Cardiac septum (tissue), 1 donor: ENCODE measurements around the gene GPHN. TPM values are rescaled to one million over a fixed set of nuclear protein-coding genes. Genes with fewer than 3 reads are reported as not detected.

Experiments used
- DNase-seq: peaks from one replicate; pipeline ENCODE4 v3.0.0-alpha.2; 2020; ENCODE audit warnings: low spot score
- intact Hi-C: fragments of 100-400 bp; cut with DNase I; formaldehyde crosslinking; loops from one replicate; pipeline ENCODE4 v1.14.0; 2022
- long read RNA-seq: library from polyadenylated mRNA; unstranded; transcript quantifications from one replicate; pipeline ENCODE4 v2.0.0, GENCODE V29; 2021
- total RNA-seq: library from RNA; stranded (reverse); fragmentation: NEBNext Ultra II Directional; extraction: Animal tissue kit (Norgen Biotek cat#: 25700); gene quantifications from one replicate; pipeline ENCODE4 v1.2.1, GENCODE V29; 2021
- donor health status: DM: no; HTN: no; CAD: no.

GPHN gene
- total RNA-seq = 27.7 TPM
- long read RNA-seq, full-length matches to known transcripts = 12 of 35 reads
- long read RNA-seq, partial matches to known transcripts = 4 of 35 reads
- long read RNA-seq, other reads (novel, unspliced or antisense) = 19 of 35 reads

DNA sequence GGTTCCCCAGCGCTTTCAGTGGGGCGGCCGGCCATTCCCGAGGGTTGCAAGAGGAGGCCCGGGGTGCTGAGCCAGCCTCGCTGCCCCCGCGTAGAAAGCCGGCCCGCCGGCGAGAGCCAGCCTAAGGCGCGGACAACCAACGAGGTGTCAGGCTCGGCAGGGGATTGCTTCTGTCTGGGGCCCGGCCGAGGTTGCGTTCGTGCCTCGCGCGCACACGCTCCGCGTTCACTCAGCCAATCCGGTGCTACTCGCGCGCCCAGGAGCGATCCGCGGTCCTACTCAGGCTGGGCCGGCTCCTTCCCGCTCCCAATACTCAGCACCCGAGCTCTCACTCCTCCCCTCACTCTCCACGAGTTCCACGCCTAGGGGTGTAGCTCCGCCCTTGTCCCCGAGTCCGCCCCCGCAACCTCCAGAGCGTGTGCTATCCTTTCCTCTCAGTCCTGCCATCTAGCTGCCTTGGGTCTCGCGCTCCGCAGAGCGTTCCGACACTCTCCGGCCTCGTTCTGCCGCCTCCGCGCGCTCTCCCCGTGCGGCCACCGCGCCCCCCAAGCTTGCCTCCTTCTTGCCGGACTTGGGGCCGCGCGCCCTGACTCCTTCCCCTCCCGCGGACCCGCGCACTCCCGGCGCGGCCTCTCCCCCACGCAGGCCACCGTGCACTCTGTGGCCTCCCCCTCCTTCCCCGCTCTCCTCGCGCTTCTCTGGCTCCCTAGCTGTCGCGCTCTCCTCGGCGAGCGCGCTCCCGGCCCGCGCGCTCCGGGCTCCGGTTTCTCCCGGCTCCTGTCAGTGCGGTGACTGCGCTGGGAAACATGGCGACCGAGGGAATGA, at the start of gene GPHN:
Gene GPHN, plus strand, starts transcription at position 426 of the 825 bp plus-strand sequence.
- peak; percentile 97 for DNase-seq
- intact Hi-C loops = loop anchor here (10.0 kb wide), 1 partner anchor 737 kb away; the partner anchor contains the start of gene PALS1

- intact Hi-C loops = no loop called here
- DNase-seq = no peak
Observed at GRCh38 chr14:66459603-66460002, 48.3 kb upstream of the GPHN start.

DNA sequence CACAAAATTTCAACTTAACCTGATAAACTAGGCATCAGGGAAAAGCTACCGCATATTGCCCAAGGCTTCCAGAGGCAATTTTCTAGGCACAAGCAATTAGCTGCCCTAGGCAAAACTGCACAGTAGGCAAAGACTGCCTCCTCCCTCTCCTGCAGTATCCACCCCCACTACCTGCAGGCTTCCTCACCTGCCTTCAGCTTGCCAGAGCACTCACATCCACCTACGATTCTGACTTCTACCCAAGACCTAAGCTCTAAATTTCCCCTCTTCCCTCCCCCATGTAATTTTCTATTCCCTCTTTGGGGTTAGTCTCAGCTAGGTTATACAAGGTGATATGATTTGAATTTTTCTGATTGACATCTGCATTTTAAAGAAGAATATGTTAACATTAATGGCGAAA, 43.7 kb upstream of the GPHN start:
- DNase-seq = no peak
- intact Hi-C loops = no loop called here

GRCh38 chr14:66468778-66469367, 39.1 kb upstream of the GPHN start:
- intact Hi-C loops = no loop called here
- DNase-seq = no peak

DNA sequence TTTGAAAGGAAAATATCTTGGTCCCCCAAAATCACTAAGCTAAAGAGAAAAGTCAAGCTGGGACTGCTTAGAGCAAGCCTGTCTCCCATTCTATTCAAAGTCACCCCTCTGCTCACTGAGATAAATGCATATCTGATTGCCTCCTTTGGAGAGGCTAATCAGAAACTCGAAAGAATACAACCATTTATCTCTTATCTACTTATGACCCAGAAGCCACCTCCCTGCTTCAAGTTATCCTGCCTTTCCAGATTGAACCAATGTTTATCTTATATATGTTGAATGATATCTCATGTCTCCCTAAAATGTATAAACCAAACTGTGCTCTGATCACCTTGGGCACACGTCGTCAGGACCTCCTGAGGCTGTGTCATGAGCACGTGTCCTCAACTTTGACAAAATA, 36.4 kb upstream of the GPHN start:
- intact Hi-C loops = no loop called here
- DNase-seq = no peak

- intact Hi-C loops = no loop called here
- DNase-seq = no peak
Observed at GRCh38 chr14:66472251-66472650, 35.7 kb upstream of the GPHN start.

GRCh38 chr14:66473223-66473622, 34.7 kb upstream of the GPHN start:
- intact Hi-C loops = no loop called here
- DNase-seq = no peak

DNA sequence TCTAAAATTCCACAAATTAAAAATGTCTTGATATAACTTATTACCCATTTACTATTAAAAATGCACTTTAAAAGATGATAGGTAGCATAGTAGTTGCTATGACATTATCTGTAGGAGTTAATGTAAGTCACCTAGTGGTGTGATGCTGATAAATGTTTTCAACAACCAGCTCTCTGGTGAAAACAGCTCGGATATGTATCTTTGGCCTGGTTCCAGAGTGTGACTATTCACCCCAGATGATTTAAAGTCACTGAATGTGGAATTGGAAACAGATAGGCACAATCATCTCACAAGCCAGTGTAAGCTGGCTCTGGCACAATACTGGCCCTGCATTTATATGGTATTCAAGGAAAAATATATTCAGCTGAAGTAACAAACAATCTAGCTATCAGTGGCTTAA, 31.0 kb upstream of the GPHN start:
- intact Hi-C loops = no loop called here
- no peak for DNase-seq

- DNase-seq = no peak
- intact Hi-C loops = no loop called here
Observed at GRCh38 chr14:66477567-66477966, 30.4 kb upstream of the GPHN start.

DNA sequence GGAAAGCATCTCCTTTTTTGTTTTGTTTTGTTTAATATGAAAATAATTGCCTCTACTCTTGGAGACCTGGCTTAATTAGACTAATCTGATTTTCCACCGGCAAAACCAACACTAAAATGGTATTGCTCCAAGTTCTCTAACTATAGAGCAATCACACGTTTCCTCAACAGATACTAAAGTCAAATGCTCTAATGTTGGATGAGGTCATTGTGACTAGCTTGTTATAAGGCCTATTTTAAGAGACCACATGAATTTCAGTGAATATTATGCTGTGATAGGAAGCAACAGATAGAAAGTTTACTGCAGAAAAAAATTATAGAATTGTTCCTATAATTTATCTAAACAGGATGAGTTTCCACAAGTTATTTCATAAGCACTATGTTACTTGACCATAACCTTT, 25.1 kb upstream of the GPHN start:
- intact Hi-C loops = loop anchor here (10.0 kb wide), 1 partner anchor 58 kb away; no protein-coding TSS in a partner anchor

GRCh38 chr14:66483322-66483721, 24.6 kb upstream of the GPHN start:
- intact Hi-C loops = loop anchor here (10.0 kb wide), 1 partner anchor 59 kb away; no protein-coding TSS in a partner anchor
- DNase-seq = no peak

More for the DNA sequence above, 25.1 kb upstream of the GPHN start:
- no peak for DNase-seq

DNA sequence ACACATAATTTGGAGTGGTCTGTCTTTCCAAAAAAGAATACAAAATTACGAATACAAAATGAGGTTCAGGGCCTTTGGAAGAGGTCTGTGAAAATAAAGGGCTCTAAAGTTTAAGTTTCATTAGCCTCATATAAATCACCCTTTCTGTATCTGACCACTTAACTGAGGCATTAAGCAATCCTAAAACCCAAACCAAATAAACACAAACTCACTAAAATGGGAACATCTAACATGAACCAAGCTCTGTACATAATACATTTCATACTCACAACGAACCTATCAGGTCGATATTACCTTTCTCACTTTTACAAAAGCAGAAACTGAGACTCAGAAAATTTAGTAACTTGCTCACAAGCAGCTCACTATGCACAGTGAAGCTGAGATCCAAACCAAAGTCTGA, 22.9 kb upstream of the GPHN start:
- intact Hi-C loops = loop anchor here (10.0 kb wide), 1 partner anchor 60 kb away; no protein-coding TSS in a partner anchor
- no peak for DNase-seq

DNA sequence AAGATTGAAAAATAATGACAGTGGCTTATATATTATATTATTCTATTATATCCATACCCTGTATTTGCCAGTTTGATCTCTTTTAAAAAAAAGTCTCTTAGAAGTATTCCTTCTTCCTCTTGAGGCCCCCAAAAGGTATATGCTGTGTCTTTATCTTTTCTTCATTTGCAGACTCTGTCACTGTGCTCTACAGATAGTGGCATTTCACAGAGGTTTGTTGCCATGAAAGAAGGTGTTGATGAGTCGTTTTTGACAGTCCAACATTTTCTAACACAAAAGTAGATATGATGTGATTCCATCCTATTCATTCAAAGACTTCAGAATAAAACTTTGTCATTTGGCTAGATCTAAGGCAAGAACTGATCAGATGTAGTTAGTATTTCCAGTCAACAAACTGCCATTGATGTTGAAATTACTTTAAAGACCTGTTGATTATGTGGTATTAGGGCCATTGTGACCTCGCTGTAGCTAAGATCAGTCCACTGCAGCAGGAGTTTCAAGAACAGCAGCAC, 22.0 kb upstream of the GPHN start, which contains the start of gene CCDC196:
Gene CCDC196, plus strand, starts transcription at position 462 of the 512 bp plus-strand sequence. CDS start 132 bp downstream, outside the sequence.
- no peak for DNase-seq
- intact Hi-C loops = loop anchor here (10.0 kb wide), 1 partner anchor 61 kb away; no protein-coding TSS in a partner anchor

- intact Hi-C loops = loop anchor here (10.0 kb wide), 1 partner anchor 62 kb away; no protein-coding TSS in a partner anchor
- DNase-seq = no peak
Observed at GRCh38 chr14:66487164-66487563, 20.8 kb upstream of the GPHN start.

DNA sequence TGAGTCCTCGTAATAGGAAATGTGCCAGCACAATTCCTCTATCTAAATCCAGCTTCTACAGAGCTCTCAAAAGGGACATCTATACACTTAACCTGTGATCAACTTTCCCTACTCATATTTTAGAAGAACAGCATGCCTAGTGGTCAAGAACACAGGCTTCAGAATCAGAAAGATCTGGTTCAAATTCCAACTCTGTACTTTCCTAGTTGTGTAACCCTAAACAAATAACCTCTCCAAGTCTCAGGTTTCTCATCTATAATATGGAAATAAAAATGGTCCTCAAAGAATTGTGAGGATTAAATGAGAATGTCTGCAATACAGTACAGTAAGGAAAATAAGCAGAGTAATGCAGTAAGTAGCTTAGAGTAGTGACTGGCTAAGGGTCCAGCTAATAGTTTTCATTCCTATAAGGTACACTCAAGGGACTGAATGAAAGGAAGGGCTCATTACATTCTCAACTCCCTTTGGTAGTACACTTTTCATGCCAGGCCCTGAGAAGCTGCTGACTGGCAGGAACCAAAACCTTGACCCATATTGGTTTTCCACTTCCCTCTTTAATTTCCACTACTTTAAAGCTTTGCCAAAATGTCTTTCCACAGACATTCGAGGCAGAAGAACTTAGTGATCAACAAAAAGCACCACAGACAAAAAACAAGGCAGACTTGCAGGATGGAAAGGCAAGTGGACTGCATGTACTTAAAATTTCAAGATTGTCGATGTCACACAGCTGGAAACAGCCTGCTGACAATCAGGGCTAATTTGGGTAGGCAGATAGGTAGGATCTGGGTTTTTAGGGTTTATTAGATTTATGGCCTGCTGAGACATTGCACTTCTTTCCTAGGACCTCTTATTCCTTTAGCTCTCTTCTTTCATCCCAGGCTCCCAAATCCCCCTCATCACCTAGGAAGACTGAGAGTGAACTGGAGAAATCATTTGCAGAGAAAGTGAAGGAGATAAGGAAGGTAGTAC, 17.5 kb upstream of the GPHN start:
- DNase-seq = no peak
- intact Hi-C loops = loop anchor here (10.0 kb wide), 1 partner anchor 254 kb away; no protein-coding TSS in a partner anchor

DNA sequence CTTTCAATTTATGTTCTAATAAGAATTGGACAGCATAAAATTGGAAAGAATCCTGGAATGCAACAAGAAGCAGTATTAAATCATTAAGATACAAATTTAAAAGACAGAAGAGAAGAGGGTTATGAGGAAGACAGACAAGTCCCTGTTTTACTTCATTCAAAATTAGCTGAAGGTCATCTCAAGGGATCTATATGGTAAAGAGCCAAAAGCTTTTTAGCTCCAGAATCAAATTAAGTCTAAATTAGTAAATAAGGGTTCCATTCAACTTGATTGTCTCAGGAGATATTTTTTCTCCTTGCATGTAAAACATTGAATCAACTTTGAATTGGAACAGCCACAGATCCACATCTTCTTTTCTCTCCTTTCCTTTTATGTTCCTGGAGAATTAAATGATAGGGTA, 14.2 kb upstream of the GPHN start:
- DNase-seq = no peak
- intact Hi-C loops = loop anchor here (10.0 kb wide), 1 partner anchor 251 kb away; no protein-coding TSS in a partner anchor

GRCh38 chr14:66495218-66496098, 12.5 kb upstream of the GPHN start:
- DNase-seq = no peak
- intact Hi-C loops = loop anchor here (5.0 to 10.0 kb wide), 2 partner anchors 167 to 249 kb away; no protein-coding TSS in a partner anchor
